ENCODE measurements around the gene MED8.

The MED8 gene

GRCh38 chr1:43367026-43367903, 22.3 kb downstream of the MED8 start:
- DNase-seq: no peak
- intact Hi-C loops (cut with DNase I): no loop called here

GRCh38 chr1:43366601-43367025, 23.0 kb downstream of the MED8 start:
- DNase-seq: no peak
- intact Hi-C loops (cut with DNase I): no loop called here

DNA sequence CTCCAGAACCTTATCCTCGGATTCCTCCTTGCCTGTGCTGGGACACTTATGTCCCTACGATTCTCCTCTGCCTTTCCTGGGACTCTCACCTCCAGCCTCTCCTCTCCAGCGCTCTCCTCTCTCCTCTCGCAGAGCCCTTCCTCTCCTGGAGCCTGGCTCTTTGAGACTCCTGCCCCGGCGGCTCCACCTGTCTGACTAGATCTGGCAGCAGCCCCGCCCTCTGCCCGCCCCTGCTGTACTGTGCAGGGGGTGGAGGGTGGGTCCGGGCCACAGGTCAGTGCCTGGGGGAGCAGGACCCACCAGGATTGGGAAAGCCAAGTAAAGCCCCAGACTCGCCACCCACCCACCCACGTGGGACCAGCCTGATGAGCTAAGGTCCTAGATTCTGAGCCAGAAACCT, 23.4 kb downstream of the MED8 start:
- no peak for DNase-seq
- intact Hi-C loops (cut with DNase I): no loop called here

- intact Hi-C loops (cut with DNase I): no loop called here
- no peak for DNase-seq
Observed at GRCh38 chr1:43365678-43366077, 23.9 kb downstream of the MED8 start.

DNA sequence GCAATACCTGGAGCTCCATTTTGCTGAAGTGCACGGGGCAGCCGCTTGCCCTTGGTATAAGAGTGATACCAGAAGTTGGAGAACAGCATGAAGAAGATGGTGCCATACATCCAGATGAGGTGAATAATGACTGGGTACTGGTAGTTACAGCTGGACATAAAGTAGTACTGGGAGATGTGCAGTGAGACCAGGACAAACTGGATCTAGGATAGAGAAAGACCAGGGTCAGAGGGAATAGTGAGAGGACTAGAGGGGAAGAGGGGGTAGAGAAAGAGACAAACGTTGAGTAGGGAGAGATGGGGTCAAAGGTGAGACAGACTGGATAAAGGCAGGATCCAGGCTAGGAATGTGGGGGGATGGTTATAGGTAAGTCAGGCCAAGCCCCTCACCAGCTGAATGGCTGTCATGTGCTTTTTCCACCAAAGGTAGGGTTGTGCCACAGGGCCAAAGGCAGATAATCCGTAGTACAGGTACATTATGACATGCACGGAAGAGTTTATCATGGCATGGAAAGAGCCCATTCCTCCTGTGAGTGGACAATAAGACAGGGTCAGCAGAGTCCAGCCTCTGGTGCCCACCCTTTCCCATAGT, 25.6 kb downstream of the MED8 start:
- intact Hi-C loops (cut with DNase I): no loop called here
- no peak for DNase-seq

DNA sequence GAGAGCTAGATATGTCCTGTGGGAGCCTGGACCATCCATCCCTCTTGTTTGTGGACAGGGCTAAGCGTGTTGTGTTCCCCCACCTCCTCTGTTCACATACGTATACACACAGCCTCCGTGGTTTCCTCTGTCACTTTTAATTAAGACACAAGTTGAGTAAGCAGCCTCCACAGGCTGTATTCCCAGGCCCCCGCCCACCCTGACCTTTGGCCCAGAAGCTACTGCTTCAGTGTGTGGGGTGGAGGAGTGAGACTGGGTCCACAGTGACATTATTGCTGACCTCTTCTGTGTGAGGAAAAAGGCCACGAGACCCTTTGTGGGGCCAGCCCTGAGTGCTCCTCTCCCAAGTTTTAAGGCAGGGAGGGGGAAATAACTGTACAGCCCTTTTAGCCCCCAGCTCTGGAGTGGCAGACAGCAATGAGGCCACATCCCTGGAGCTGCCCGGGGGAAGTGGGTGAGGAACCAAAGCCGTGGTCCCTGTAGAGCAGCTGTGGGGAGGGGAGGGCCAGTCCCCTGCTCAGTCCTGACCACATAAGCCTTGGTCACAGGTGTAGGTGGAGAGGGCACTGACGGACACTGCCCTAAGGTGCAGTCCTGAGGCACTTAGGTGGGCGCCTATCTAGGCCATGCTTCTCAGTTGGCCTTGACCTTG, 26.2 kb downstream of the MED8 start:
- intact Hi-C loops (cut with DNase I): no loop called here
- DNase-seq: no peak

- intact Hi-C loops (cut with DNase I): no loop called here
- no peak for DNase-seq
Observed at GRCh38 chr1:43360616-43361015, 29.0 kb downstream of the MED8 start.

DNA sequence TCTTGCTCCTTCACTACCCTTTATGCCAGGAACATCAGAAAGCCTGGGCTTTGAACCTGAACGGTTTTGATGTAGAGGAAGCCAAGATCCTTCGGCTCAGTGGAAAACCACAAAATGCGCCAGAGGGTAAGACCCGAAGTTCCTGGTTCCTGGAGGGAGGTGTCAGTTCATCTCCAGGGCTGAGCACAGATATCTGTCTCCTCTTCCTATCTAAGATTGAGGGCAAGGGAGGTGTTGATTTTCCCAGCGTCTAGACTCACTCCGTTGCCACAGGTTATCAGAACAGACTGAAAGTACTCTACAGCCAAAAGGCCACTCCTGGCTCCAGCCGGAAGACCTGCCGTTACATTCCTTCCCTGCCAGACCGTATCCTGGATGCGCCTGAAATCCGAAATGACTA, 29.9 kb downstream of the MED8 start:
- no peak for DNase-seq
- intact Hi-C loops (cut with DNase I): no loop called here

- peak; percentile 96 to 100 (median 99) for DNase-seq
- intact Hi-C loops (cut with DNase I): no loop called here
Observed at GRCh38 chr1:43358746-43359693, 30.6 kb downstream of the MED8 start, which contains the start of gene CDC20. Gene CDC20 (plus strand): TSS chr1:43358981. CDS start chr1:43359216, 235 bp downstream.

GRCh38 chr1:43358121-43358745, 31.4 kb downstream of the MED8 start:
- peak in 14 of 42 donors; percentile 18 to 65 (median 38) for DNase-seq
- intact Hi-C loops (cut with DNase I): no loop called here

DNA sequence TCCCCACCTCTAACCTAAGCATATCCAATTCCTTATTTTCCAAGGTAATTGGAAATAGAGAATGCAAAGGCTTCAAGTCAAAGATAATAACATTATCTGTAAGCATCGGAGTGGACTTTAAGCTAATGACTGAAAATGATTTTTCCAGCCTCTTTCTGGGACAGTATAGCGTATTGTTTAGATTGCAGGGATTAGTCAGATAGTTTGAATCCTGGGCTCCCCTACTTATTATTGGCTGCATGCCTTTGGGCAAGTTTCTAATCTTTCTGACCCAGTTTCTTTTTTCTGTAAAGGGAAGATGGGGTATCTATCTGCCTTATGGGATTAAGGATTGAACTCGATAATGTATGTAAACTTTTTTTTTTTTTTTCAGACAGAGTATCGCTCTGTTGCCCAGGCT, 32.3 kb downstream of the MED8 start:
- DNase-seq: no peak
- intact Hi-C loops (cut with DNase I): no loop called here

GRCh38 chr1:43354936-43355335, 34.7 kb downstream of the MED8 start:
- intact Hi-C loops (cut with DNase I): no loop called here
- DNase-seq: no peak

GRCh38 chr1:43354471-43354870, 35.1 kb downstream of the MED8 start:
- intact Hi-C loops (cut with DNase I): no loop called here

DNA sequence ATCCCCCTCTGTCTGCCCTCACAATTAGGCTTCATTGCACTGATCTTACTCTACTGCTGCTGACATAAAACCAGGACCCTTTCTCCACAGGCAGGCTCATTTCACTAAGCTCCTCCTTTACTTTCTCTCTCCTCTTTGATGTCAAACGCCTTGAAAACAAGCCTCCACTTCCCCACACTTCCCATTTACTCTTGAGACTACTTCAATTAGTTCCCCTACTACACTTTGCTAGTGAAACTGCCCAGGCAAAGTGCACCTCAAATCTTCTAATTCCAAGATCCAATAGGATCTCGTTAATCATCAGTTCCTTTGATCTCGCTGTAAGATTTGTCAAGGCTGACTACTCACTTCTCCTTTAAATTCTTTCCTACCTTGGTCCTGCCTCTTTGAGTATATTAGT, 36.7 kb downstream of the MED8 start:
- DNase-seq: no peak
- intact Hi-C loops (cut with DNase I): no loop called here

More at GRCh38 chr1:43354471-43354870, 35.1 kb downstream of the MED8 start:
- DNase-seq: no peak

GRCh38 chr1:43352351-43352705, 37.3 kb downstream of the MED8 start:
- DNase-seq: no peak
- intact Hi-C loops (cut with DNase I): no loop called here

DNA sequence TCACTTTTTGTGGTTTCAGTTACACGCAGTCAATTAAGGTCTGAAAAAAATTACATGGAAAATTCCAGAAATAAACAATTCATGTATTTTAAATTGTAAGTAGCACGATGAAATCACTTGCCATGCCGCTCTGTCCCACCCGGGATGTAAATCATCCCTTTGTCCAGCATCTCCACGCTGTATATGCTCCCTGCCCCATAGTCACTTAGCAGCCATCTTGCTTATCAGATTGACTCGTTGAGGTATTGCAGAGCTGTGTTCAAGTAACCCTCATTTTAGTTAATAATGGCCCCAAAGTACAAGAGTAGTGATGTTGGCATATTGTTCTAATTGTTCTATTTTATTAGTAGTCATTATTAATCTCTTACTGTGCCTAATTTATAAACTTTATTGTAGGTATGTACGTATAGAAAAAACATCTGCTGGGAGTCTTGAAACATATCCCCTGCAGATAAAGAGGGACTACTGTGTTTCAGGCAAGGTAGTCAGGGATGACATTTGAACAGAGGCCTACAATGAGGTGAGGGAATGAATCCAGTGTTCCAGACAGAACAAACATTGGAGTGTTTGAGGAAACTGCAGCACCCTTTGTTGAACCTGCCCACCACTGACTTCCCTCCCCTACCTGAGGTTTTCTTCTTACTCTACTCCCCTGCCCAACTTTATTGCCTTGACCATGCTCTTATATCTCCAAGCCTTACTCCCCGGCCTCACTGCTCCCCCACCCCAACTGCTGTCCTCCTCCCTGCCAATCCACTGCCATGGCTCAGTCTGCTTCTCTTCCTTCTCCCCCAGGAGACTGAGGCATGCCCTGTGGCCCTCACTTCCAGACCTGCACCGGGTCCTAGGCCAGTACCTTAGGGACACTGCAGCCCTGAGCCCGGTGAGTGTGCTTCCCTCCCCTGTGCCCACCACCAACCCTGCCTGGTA, 37.9 kb downstream of the MED8 start:
- intact Hi-C loops (cut with DNase I): no loop called here

GRCh38 chr1:43350976-43351375, 38.6 kb downstream of the MED8 start:
- intact Hi-C loops (cut with DNase I): no loop called here
- DNase-seq: no peak

More for the DNA sequence above, 37.9 kb downstream of the MED8 start:
- DNase-seq: peak in 1 of 42 donors; percentile 33

All from head of caudate nucleus (tissue), 42 donors.